Left lung (tissue), 10 donors: ENCODE measurements around the gene ARID3C. TPM values are rescaled to one million over a fixed set of nuclear protein-coding genes. Genes with fewer than 3 reads are reported as not detected.

Experiments used
- ATAC-seq: fragments of 200-7000 bp; cut with Tn5 transposase; one replicate; pipeline ENCODE4 v1.9.1; 2020; ENCODE audit warnings: moderate library complexity
- DNase-seq, 4 donors: peaks; one replicate each; pipeline ENCODE4 v3.0.0-alpha.2; 2013 to 2020
- H3K27ac ChIP-seq, 2 donors: fragments of 200-600 bp; sonication (generic) in 1 of 2; one replicate each; pipeline versions ENCODE4 v1.5.0 to v1.8.0; 2020 to 2021
- H3K27me3 ChIP-seq, 2 donors: fragments of 200-600 bp; sonication (generic) in 1 of 2; one replicate each; pipeline versions ENCODE4 v1.5.0 to v1.8.0; 2020 to 2021
- H3K36me3 ChIP-seq, 2 donors: fragments of 200-600 bp; sonication (generic) in 1 of 2; one replicate each; pipeline versions ENCODE4 v1.5.0 to v1.8.0; 2020 to 2021
- H3K4me1 ChIP-seq, 2 donors: fragments of 200-600 bp; one replicate each; pipeline ENCODE4 v1.8.0; 2021
- H3K4me3 ChIP-seq, 2 donors: fragments of 200-600 bp; sonication (generic) in 1 of 2; one replicate each; pipeline versions ENCODE4 v1.5.0 to v1.8.0; 2020 to 2021; ENCODE audit warnings: mild to moderate bottlenecking in 1 of 2
- H3K9me3 ChIP-seq, 2 donors: fragments of 200-600 bp; sonication (generic) in 1 of 2; one replicate each; pipeline versions ENCODE4 v1.5.0 to v1.8.0; 2020 to 2021
- intact Hi-C, 2 donors: fragments of 100-400 bp; cut with DNase I; formaldehyde crosslinking; loops; one replicate each; pipeline versions ENCODE4 v1.11.2 to v1.14.2; 2022
- polyA plus RNA-seq, 6 donors: library from polyadenylated mRNA; unstranded; fragments of 120-200 nt; gene quantifications; one replicate each; pipeline ENCODE4 v1.2.1, GENCODE V29; 2013; ENCODE audit not compliant: insufficient read length in 6 of 6
- total RNA-seq, 2 donors: library from RNA; stranded (reverse); fragmentation: NEBNext Ultra II Directional; extraction: Animal tissue kit (Norgen Biotek cat#: 25700); gene quantifications; one replicate each; pipeline ENCODE4 v1.2.1, GENCODE V29; 2021
- TF ChIP-seq, protein P1 (sequence below), 2 donors: fragments of 200-600 bp; sonication (generic) in 1 of 2; IDR thresholded peaks; one replicate each; pipeline versions ENCODE4 v1.5.0 to v1.8.0; 2021; ENCODE audit warnings: antibody characterized with exemption in 2 of 2
- donor health status: DM: no; HTN: yes; CAD: no.
- donor health status: DM: no; HTN: no; CAD: no.

ARID3C gene
- total and polyA plus RNA-seq, 8 donors: 0.13 to 0.24 (median 0.15) TPM; not detected in 5

DNA sequence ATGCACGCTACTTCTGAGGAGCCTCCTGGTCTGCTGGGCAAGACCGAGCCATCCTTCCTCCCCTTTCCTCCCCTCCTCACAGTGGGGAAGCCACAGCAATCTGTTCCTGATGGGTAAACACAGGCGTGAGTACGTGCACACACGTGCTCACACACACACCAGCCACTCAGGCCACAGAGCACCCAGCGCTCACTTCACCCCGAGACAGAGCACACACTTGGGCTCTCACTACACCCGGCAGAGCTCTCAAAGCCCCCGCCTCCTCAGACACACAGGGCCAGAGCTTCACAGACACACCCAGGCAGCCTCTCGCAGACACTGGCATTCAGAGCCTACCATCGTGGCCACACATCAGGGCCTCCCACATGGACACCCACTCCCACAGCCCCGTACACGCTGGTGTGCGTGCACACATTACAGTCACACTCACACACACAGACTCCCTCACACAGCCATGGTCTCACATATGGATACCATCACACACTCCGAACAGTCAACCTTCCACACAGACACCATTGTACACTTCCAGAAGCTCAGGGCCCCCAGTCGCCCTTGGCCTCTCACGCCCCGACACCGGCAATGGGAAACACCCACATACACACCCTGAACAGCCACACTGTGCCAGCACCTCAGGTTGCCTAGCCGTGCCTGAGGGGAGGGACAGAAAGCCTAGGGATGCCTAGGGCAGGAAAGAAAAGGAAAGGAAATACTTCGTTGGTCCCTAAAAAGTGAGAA lies 52.8 kb downstream of the ARID3C start:
- TF ChIP-seq, protein P1, sequence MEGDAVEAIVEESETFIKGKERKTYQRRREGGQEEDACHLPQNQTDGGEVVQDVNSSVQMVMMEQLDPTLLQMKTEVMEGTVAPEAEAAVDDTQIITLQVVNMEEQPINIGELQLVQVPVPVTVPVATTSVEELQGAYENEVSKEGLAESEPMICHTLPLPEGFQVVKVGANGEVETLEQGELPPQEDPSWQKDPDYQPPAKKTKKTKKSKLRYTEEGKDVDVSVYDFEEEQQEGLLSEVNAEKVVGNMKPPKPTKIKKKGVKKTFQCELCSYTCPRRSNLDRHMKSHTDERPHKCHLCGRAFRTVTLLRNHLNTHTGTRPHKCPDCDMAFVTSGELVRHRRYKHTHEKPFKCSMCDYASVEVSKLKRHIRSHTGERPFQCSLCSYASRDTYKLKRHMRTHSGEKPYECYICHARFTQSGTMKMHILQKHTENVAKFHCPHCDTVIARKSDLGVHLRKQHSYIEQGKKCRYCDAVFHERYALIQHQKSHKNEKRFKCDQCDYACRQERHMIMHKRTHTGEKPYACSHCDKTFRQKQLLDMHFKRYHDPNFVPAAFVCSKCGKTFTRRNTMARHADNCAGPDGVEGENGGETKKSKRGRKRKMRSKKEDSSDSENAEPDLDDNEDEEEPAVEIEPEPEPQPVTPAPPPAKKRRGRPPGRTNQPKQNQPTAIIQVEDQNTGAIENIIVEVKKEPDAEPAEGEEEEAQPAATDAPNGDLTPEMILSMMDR (IDR thresholded peaks at IDR 0.05): no peak
- Histone ChIP-seq H3K4me3 (no peak overlapping the region), H3K27ac (no peak overlapping the region), H3K27me3 (peaks cover 12 to 78% of the 10 kb centered on the region in 2 donors), H3K4me1 (peaks cover 0 to 7% of the 10 kb centered on the region in 2 donors), H3K9me3 (no peaks in the 10 kb centered on the region), H3K36me3 (no peaks in the 10 kb centered on the region)
- intact Hi-C loops: no loop called here
- ATAC-seq (peak; percentile 15), DNase-seq (no peak)

DNA sequence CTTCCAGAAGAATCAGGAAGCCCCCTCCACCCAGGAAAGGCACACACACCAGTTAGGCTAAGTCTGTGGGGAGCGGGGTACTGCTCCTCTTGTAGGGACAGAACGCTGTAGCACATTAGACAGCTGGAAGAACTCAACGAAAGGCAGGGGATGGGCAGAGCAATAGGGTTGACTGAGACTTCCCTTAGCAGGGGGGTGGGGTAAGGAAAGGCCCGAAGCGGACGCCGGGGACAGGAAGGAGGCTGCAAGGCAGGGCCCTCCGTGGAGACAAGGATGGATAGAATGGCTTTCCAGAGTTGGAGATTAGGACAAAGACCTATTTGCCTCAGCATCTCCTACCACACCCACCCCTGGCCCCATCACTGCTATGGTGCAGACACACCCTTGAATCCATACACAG lies 53.6 kb downstream of the ARID3C start:
- Histone ChIP-seq H3K4me1 (peaks cover 0 to 7% of the 10 kb centered on the region in 2 donors), H3K27me3 (peaks cover 12 to 70% of the 10 kb centered on the region in 2 donors), H3K27ac (no peak overlapping the region), H3K9me3 (no peaks in the 10 kb centered on the region), H3K4me3 (no peak overlapping the region), H3K36me3 (no peaks in the 10 kb centered on the region)
- no peak for ATAC-seq
- TF ChIP-seq, protein P1 (IDR thresholded peaks at IDR 0.05): no peak
- intact Hi-C loops: no loop called here
- DNase-seq: no peak

DNA sequence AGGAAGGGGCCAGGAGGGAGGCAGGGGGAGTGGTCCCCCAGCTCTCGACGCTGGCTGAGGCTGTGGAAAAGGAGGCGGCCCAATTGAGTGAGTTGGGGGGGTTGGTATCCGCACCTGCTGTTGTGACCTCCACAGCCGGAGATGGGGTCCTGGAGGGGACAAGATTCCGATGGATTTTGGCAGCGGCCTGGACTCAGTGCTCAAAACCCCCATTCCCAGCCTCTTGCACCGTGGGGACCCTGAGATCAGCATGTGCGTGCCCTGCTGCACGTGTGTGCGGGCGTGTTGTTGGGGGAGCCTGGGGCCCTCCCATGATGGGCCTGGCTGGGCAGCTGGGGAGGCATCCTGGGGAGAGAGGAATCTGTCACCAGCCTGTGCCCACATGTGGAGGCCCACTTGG lies 54.3 kb downstream of the ARID3C start:
- no peak overlapping the region for H3K27ac ChIP-seq
- peaks cover 0 to 7% of the 10 kb centered on the region in 2 donors for H3K4me1 ChIP-seq
- no peak for DNase-seq
- H3K4me3 ChIP-seq: no peak overlapping the region
- no peaks in the 10 kb centered on the region for H3K36me3 ChIP-seq
- TF ChIP-seq, protein P1 (IDR thresholded peaks at IDR 0.05): no peak
- no peaks in the 10 kb centered on the region for H3K9me3 ChIP-seq
- peaks cover 12 to 64% of the 10 kb centered on the region in 2 donors for H3K27me3 ChIP-seq
- intact Hi-C loops: no loop called here
- no peak for ATAC-seq

DNA sequence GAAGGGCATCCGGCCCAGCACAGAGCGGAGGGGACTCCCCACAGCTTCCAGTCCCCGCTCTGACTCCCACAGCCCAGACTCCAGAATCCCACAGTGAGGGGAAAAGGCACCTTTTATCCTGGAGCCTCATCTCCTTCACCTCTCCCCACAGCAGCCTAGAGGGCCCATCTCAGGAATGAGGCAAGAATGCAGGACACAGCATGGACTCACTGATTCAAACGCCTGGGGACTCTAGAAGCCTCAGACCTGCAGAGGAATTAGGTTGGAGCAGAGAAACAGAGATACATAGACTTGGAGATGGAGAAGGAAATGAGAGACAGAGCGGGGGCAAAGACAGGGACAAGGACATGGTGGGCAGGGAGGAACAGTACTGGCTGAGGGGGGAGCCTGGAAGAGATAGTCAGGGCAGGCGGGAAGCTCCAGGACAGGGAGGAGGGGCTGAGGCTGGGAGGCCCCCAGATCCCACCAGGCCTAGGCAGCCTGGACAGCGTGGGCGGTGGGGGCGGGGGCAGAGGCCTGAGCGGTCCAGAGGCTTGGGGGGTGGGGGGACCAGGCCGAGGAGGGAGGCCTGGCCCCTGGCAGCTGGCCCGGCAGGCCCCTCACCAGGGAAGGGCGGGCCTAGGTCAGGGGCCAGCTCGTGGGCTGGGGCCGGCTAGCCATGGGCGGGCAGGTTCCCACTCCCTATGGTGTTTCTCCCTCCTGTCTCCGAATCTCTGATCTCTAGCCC lies 55.1 kb downstream of the ARID3C start:
- no peaks in the 10 kb centered on the region for H3K36me3 ChIP-seq
- TF ChIP-seq, protein P1 (IDR thresholded peaks at IDR 0.05): no peak
- no peaks in the 10 kb centered on the region for H3K9me3 ChIP-seq
- H3K4me3 ChIP-seq: no peak overlapping the region
- DNase-seq (peak in 1 of 4 donors; percentile 54), ATAC-seq (no peak)
- intact Hi-C loops: no loop called here
- peaks cover 0 to 7% of the 10 kb centered on the region in 2 donors for H3K4me1 ChIP-seq
- H3K27me3 ChIP-seq: peaks cover 8 to 63% of the 10 kb centered on the region in 2 donors
- no peak overlapping the region for H3K27ac ChIP-seq

DNA sequence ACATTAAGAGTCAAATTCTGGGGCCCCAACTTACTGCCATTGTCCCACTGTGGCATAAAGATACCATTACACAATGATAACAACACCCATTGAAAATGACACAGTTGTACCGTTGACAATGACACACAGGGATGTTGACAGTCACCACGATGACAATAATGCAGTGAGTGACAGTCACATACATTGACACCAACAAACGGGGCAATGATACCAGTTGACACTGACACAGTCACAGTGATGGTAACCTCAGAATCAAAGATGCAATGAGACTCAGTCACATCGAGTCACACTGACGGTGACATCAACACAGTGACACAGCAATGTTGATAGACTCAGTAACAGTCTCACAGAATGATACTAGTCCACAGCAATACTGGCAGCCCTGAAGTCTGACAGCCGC lies 56.2 kb downstream of the ARID3C start:
- intact Hi-C loops: no loop called here
- H3K27ac ChIP-seq: no peak overlapping the region
- no peak overlapping the region for H3K4me3 ChIP-seq
- DNase-seq (no peak), ATAC-seq (no peak)
- H3K9me3 ChIP-seq: no peaks in the 10 kb centered on the region
- peaks cover 0 to 63% of the 10 kb centered on the region in 2 donors for H3K27me3 ChIP-seq
- H3K4me1 ChIP-seq: no peaks in the 10 kb centered on the region
- no peaks in the 10 kb centered on the region for H3K36me3 ChIP-seq
- TF ChIP-seq, protein P1 (IDR thresholded peaks at IDR 0.05): no peak
